HG03097 (cell line): Measurements from ENCODE around the gene SUN3.

Experiments
- ATAC-seq: cut with Tn5 transposase; IDR thresholded peaks from one replicate; pipeline ENCODE4 v1.9.1; 2021; ENCODE audit not compliant: unreplicated experiment, low FRiP score

The SUN3 gene

GRCh38 chr7:47979832-47980181, 49.1 kb downstream of the SUN3 start:
- no peak for ATAC-seq

GRCh38 chr7:47979145-47979831, 49.6 kb downstream of the SUN3 start, which contains the start of gene HUS1:
TSS of gene HUS1 (minus strand) at chr7:47979615. CDS start at chr7:47979519, 96 bp downstream.
- ATAC-seq: peak; percentile 99

GRCh38 chr7:47978790-47979144, 50.1 kb downstream of the SUN3 start:
- ATAC-seq: no peak

- no peak for ATAC-seq
Observed at GRCh38 chr7:47973739-47974138, 55.2 kb downstream of the SUN3 start.

GRCh38 chr7:47970761-47971160, 58.1 kb downstream of the SUN3 start:
- ATAC-seq: no peak

GRCh38 chr7:47968847-47969774, 59.8 kb downstream of the SUN3 start:
- peak; percentile 57 for ATAC-seq

GRCh38 chr7:47967708-47968107, 61.2 kb downstream of the SUN3 start:
- ATAC-seq: no peak

- no peak for ATAC-seq
Observed at GRCh38 chr7:47967123-47967522, 61.8 kb downstream of the SUN3 start.

GRCh38 chr7:47965456-47965855, 63.5 kb downstream of the SUN3 start:
- no peak for ATAC-seq

GRCh38 chr7:47962262-47962661, 66.6 kb downstream of the SUN3 start:
- no peak for ATAC-seq

GRCh38 chr7:47957156-47957555, 71.8 kb downstream of the SUN3 start:
- no peak for ATAC-seq

- ATAC-seq: no peak
Observed at GRCh38 chr7:47956220-47956619, 72.7 kb downstream of the SUN3 start.

- no peak for ATAC-seq
Observed at GRCh38 chr7:47954231-47954911, 74.5 kb downstream of the SUN3 start.

GRCh38 chr7:47953822-47954221, 75.1 kb downstream of the SUN3 start:
- no peak for ATAC-seq

- ATAC-seq: no peak
Observed at GRCh38 chr7:47952224-47952623, 76.7 kb downstream of the SUN3 start.

GRCh38 chr7:47951374-47951773, 77.5 kb downstream of the SUN3 start:
- no peak for ATAC-seq

- no peak for ATAC-seq
Observed at GRCh38 chr7:47950714-47951113, 78.2 kb downstream of the SUN3 start.

GRCh38 chr7:47949703-47950102, 79.2 kb downstream of the SUN3 start:
- ATAC-seq: no peak

GRCh38 chr7:47948141-47948790, 80.6 kb downstream of the SUN3 start, which contains the start of gene PKD1L1:
TSS of gene PKD1L1 (minus strand) at chr7:47948466. CDS start at chr7:47948440, 26 bp downstream.
- no peak for ATAC-seq

- ATAC-seq: no peak
Observed at GRCh38 chr7:47947355-47947749, 81.6 kb downstream of the SUN3 start.
